ENCODE results near the gene SENP3. TPM values are rescaled to one million over a fixed set of nuclear protein-coding genes. Genes with fewer than 3 reads are reported as not detected.

The SENP3 gene
- total and polyA plus RNA-seq, 2 of the 13 experiments (the other 11 are each of a cell fraction or from before 2014, with no cell fraction given), result 55.8 to 75.4 TPM

- TF ChIP-seq DDIT3 (CRISPR knock-in tag; IDR thresholded peaks at IDR 0.05) (no peak; the same call in 1 of the 2 replicates), ZNF746 (CRISPR knock-in tag; IDR thresholded peaks at IDR 0.05) (0 out of 2 replicates have a peak, but pooled peaks have one; percentile 23), ZNF484 (CRISPR knock-in tag; IDR thresholded peaks at IDR 0.05; ENCODE audit: borderline replicate concordance, low read depth) (no peak), NFYB (CRISPR knock-in tag; IDR thresholded peaks at IDR 0.05) (no peak), ZNF674 (CRISPR knock-in tag; IDR thresholded peaks at IDR 0.05; ENCODE audit: low read depth) (no peak), MTF2 (CRISPR knock-in tag; IDR thresholded peaks at IDR 0.05; ENCODE audit: borderline replicate concordance) (no peak), ZNF589 (CRISPR knock-in tag; conservative IDR thresholded peaks at IDR 0.05) (peak; percentile 86; the same call in 1 of the 2 replicates), BORCS8-MEF2B (CRISPR knock-in tag; IDR thresholded peaks at IDR 0.05) (peak; percentile 51; the same call in 1 of the 2 replicates), NCOA2 (CRISPR knock-in tag; IDR thresholded peaks at IDR 0.05) (peak; percentile 65), CBX5 (CRISPR knock-in tag; IDR thresholded peaks at IDR 0.05; ENCODE audit: borderline replicate concordance) (peak; percentile 79; the same call in 1 of the 2 replicates), KLF11 (CRISPR knock-in tag; IDR thresholded peaks at IDR 0.05) (no peak), DPF2 (CRISPR knock-in tag; IDR thresholded peaks at IDR 0.05; ENCODE audit: borderline replicate concordance, low read depth) (0 out of 2 replicates have a peak, but pooled peaks have one; percentile 8), DNMT1 (CRISPR knock-in tag; IDR thresholded peaks at IDR 0.05) (no peak), ZMYM3 (CRISPR knock-in tag; IDR thresholded peaks at IDR 0.05) (peak; percentile 17; the same call in 1 of the 2 replicates), ZBTB20 (CRISPR knock-in tag; IDR thresholded peaks at IDR 0.05; ENCODE audit: borderline replicate concordance, low read depth) (peak; percentile 62)
- TF ChIP-seq, protein P1, sequence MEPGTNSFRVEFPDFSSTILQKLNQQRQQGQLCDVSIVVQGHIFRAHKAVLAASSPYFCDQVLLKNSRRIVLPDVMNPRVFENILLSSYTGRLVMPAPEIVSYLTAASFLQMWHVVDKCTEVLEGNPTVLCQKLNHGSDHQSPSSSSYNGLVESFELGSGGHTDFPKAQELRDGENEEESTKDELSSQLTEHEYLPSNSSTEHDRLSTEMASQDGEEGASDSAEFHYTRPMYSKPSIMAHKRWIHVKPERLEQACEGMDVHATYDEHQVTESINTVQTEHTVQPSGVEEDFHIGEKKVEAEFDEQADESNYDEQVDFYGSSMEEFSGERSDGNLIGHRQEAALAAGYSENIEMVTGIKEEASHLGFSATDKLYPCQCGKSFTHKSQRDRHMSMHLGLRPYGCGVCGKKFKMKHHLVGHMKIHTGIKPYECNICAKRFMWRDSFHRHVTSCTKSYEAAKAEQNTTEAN (CRISPR knock-in tag; conservative IDR thresholded peaks at IDR 0.05), result 0 out of 2 replicates have a peak, but pooled peaks have one; percentile 33
- TF ChIP-seq, protein P2, sequence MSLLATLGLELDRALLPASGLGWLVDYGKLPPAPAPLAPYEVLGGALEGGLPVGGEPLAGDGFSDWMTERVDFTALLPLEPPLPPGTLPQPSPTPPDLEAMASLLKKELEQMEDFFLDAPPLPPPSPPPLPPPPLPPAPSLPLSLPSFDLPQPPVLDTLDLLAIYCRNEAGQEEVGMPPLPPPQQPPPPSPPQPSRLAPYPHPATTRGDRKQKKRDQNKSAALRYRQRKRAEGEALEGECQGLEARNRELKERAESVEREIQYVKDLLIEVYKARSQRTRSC (CRISPR knock-in tag; IDR thresholded peaks at IDR 0.05; ENCODE audit: low read depth), result no peak
- TF ChIP-seq, protein P3, sequence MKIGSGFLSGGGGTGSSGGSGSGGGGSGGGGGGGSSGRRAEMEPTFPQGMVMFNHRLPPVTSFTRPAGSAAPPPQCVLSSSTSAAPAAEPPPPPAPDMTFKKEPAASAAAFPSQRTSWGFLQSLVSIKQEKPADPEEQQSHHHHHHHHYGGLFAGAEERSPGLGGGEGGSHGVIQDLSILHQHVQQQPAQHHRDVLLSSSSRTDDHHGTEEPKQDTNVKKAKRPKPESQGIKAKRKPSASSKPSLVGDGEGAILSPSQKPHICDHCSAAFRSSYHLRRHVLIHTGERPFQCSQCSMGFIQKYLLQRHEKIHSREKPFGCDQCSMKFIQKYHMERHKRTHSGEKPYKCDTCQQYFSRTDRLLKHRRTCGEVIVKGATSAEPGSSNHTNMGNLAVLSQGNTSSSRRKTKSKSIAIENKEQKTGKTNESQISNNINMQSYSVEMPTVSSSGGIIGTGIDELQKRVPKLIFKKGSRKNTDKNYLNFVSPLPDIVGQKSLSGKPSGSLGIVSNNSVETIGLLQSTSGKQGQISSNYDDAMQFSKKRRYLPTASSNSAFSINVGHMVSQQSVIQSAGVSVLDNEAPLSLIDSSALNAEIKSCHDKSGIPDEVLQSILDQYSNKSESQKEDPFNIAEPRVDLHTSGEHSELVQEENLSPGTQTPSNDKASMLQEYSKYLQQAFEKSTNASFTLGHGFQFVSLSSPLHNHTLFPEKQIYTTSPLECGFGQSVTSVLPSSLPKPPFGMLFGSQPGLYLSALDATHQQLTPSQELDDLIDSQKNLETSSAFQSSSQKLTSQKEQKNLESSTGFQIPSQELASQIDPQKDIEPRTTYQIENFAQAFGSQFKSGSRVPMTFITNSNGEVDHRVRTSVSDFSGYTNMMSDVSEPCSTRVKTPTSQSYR (CRISPR knock-in tag; IDR thresholded peaks at IDR 0.05; ENCODE audit: borderline replicate concordance), result no peak
- TF ChIP-seq, protein P4, sequence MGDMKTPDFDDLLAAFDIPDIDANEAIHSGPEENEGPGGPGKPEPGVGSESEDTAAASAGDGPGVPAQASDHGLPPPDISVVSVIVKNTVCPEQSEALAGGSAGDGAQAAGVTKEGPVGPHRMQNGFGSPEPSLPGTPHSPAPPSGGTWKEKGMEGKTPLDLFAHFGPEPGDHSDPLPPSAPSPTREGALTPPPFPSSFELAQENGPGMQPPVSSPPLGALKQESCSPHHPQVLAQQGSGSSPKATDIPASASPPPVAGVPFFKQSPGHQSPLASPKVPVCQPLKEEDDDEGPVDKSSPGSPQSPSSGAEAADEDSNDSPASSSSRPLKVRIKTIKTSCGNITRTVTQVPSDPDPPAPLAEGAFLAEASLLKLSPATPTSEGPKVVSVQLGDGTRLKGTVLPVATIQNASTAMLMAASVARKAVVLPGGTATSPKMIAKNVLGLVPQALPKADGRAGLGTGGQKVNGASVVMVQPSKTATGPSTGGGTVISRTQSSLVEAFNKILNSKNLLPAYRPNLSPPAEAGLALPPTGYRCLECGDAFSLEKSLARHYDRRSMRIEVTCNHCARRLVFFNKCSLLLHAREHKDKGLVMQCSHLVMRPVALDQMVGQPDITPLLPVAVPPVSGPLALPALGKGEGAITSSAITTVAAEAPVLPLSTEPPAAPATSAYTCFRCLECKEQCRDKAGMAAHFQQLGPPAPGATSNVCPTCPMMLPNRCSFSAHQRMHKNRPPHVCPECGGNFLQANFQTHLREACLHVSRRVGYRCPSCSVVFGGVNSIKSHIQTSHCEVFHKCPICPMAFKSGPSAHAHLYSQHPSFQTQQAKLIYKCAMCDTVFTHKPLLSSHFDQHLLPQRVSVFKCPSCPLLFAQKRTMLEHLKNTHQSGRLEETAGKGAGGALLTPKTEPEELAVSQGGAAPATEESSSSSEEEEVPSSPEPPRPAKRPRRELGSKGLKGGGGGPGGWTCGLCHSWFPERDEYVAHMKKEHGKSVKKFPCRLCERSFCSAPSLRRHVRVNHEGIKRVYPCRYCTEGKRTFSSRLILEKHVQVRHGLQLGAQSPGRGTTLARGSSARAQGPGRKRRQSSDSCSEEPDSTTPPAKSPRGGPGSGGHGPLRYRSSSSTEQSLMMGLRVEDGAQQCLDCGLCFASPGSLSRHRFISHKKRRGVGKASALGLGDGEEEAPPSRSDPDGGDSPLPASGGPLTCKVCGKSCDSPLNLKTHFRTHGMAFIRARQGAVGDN (CRISPR knock-in tag; IDR thresholded peaks at IDR 0.05), result peak; percentile 86
Observed at GRCh38 chr17:7579001-7579833, 17.5 kb downstream of the SENP3 start, which contains the start of gene CD68 (continued).
